ENCODE measurements around the gene ADCY1.

ADCY1 gene

DNA sequence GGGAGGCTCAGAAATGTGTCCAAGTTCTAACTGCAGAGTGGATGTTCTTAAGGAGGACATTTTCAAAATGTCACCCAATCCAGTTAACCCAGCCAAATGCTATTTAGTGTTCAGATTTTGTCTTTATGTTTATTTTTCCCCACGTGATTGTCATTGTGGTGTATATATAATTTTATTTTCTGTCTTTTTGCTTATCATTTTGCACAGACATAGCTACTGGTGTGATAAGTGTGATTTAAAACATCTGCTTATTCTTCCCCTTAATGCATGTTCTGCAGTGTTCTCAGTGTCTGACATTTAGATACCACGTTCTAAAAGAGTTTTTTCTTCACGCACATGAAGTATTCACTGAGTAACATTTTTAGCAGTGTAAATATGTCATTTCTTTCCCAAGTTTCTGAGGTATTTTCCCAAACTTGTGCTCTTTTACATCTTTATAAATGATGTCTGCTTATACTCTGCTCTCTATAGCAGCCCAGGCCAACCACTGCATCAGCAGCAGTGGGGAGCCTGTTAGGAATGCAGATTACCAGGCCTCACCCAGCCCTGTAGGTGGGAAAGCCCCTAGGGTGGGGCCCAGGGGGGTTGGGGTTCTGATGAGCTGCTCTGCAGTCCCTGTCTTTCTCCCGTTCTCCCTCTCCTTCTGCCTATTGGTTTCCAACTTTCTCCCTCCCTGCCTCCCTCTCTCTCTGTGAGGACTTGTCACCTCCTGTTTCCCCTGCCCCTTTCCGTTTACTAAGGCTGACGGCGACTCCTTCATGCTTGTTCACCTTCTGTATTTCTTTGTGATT is 20.8 kb downstream of the ADCY1 start:
- no peak for DNase-seq

- DNase-seq = no peak
These were observed 21.9 kb downstream of the ADCY1 start for GRCh38 chr7:45595809-45596664.

GRCh38 chr7:45596665-45597095 is 22.5 kb downstream of the ADCY1 start:
- DNase-seq = no peak

GRCh38 chr7:45597286-45597984 is 23.3 kb downstream of the ADCY1 start:
- no peak for DNase-seq

GRCh38 chr7:45598886-45599520 is 24.8 kb downstream of the ADCY1 start:
- DNase-seq = no peak

- no peak for DNase-seq
These were observed 25.9 kb downstream of the ADCY1 start for GRCh38 chr7:45599851-45600706.

GRCh38 chr7:45601094-45601493 is 26.9 kb downstream of the ADCY1 start:
- no peak for DNase-seq

DNA sequence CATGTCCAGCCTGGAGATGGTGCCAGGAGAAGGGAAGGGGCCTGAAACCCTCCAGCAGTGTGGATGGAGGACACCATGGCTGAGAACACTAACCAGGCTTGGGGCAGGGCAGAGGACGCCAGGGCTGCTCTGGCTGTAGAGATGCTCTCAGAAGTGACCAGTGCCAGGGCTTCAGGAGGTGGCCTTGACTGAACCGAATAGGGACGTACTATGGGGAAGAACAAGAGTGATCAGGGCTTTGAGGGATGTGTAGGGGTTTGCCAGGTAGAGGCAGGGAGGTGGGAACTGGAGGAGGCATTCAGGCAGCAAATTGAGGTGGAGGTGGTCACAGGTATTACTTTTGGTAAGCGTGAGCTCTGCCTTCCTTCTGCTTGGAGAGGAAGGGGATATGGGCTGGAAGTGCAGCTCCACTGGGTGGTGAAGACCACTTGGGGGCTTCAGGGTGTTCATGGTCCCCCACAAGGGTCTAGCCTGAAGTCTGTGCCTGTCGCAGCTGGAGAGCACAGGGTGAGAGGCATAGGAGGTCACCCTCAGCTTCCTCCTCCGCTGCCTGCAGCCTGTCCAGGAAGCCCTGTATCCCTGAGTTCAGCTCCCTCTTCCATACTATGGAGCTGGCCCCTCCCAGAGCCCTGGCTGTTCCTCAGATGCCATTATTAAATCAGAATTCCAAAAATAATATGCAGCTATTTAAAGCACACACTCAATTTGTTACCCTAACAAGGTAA is 27.8 kb downstream of the ADCY1 start:
- DNase-seq = no peak

DNA sequence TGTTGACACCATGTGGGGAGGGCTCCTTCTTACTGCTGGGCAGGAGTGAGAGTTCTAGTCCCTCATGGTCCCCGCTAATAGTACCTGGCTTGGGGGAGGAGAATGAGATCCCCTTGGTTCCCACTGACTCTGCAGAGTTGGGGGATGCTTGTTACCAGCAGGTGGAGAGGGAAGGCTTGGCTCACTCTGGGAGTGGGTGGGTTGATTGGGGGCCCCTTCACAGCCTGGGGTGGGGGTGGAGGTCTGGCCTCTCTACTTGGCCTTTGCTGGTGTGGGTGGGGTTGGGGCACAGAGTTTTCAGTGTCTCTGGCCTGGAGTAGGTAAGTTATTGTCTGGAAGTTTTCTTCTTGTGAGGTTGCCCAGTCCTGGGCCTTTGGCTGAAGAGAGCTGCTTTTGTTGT is 31.9 kb downstream of the ADCY1 start:
- DNase-seq = no peak

DNA sequence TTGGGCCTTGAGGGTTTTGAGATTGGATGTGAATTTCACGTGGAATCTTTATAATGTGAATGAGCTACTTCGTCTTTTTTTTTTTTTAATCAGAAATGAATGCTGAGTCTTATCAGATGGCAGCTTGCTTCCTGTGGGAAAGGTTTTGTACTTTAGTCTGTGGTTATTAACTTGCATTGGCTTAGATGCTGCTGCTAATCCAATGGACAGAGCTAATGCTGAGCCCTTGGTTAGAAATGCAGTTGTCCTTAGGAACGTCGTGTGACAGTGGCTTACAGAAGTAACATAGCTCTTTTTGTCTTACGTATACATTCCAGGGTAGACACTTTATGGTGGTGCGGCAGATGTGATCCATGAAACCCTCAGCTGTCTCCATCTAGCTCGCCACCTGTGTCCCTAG is 32.8 kb downstream of the ADCY1 start:
- no peak for DNase-seq

- DNase-seq = no peak
These were observed 35.0 kb downstream of the ADCY1 start for GRCh38 chr7:45609180-45609579.

DNA sequence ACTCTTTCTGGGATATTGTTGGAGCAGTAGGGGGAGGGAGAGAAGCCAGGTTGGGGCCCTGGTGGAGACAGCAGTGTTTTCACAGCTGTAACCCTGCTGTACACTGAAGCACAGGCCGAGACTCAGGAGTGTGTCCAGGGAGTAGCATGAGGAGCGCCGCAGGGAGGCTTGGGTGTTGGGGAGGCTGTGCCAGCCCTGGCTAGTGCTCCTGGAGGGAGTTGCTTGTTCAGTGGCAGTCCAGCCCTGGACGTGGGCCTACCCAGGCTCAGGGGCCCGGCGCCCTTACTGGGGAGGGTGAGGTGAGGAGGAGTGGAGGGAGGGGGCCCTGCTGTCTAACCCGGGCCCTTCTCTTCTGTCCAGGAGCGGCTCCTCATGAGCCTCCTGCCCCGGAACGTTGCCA is 35.9 kb downstream of the ADCY1 start:
- DNase-seq = no peak

DNA sequence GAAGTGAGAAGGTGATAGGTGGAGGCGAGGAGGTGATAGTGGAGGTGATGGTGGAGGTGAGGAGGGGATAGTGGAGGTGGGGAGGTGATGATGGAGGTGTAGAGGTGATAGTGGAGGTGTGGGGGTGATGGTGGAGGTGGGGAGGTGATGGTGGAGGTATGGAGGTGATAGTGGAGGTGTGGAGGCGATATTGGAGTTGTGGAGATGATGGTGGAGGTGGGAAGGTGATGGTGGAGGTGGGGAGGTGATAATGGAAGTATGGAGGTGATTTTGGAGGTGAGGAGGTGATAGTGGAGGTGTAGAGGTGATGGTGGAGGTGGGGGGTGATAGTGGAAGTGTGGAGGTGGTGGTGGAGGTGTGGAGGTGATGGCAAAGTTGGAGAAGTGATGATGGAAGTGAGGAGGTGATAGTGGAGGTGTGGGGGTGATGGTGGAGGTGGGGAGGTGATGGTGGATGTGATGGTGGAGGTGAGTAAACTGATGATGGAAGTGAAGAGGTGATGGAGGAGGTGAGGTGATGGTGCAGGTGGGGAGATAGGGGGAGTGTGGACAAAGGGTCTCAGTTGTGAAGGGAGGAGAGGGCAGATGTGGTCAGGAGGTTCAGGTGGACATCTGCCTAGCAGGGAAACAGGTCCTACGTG is 36.6 kb downstream of the ADCY1 start:
- no peak for DNase-seq

GRCh38 chr7:45617166-45617565 is 43.0 kb downstream of the ADCY1 start:
- DNase-seq = no peak

GRCh38 chr7:45622058-45622457 is 47.9 kb downstream of the ADCY1 start:
- no peak for DNase-seq

GRCh38 chr7:45623157-45623556 is 49.0 kb downstream of the ADCY1 start:
- DNase-seq = no peak

- DNase-seq = no peak
These were observed 49.7 kb downstream of the ADCY1 start for GRCh38 chr7:45623740-45624391.

DNA sequence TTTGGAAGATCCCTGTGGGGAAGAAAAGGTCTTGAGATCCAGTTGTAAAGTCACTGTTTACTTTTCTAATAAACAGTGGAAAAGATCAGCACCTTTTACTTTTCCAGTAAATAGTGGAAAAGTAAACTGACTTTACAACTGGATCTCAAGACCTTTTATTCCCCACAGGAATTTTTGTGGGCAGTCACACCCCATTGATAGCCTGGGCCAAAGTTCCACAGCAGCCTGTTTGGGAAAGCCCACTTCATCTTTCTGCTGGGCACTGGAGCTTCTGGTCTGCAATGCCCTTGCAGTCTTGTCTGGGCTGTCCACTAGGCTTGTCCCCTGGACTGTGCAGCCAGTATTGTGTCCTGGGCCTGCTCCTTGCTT is 50.2 kb downstream of the ADCY1 start:
- DNase-seq = no peak

DNA sequence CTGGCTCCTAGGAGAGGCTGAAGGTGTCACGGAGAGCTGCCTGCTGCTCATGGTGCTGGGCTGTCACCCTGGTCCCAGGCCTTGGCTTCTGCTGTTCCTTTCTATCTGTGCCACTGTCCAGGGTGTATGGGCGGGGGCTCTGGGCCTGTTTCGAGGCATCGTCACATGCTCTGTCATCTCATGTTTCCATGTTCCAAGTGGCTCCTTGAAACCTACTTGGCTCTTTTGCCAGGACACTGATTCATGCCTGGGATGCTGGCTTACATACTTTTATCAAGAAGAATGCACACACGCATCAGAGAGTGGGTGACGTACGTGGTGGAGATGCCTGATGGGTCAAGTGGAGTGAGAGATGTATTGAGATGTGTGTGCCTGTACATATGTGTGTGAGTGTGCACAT is 50.9 kb downstream of the ADCY1 start:
- DNase-seq = no peak

GRCh38 chr7:45625714-45626440 is 51.7 kb downstream of the ADCY1 start:
- no peak for DNase-seq

Measured in NCI-H2107 (cell line).